ENCODE results near the gene NPIPB2.
"Not testable (repeated sequence)": the region's sequence is repeated elsewhere in the genome, so short reads cannot be mapped to it uniquely, and the experiment has no call there.

Gene NPIPB2

GRCh38 chr16:11979013-11979672, 37.3 kb upstream of the NPIPB2 start:
- DNase-seq (ENCODE audit: low read depth, low spot score) = no peak
- in situ Hi-C loops (cut with HindIII; ENCODE audit: low sequenced_read_pairs) = no loop called here
- no peak for TF ChIP-seq CTCF (IDR thresholded peaks at IDR 0.05; ENCODE audit: low read depth, low read length)
- H3K4me3 ChIP-seq (ENCODE audit: low read depth, low read length) = no peak overlapping the region

- no peak for TF ChIP-seq CTCF (IDR thresholded peaks at IDR 0.05; ENCODE audit: low read depth, low read length)
- no peak for DNase-seq (ENCODE audit: low read depth, low spot score)
- no peak overlapping the region for H3K4me3 ChIP-seq (ENCODE audit: low read depth, low read length)
- in situ Hi-C loops (cut with HindIII; ENCODE audit: low sequenced_read_pairs) = no loop called here
These were observed 36.2 kb upstream of the NPIPB2 start for GRCh38 chr16:11978080-11978479.

- TF ChIP-seq CTCF (IDR thresholded peaks at IDR 0.05; ENCODE audit: low read depth, low read length) = no peak
- peak; percentile 53 for DNase-seq (ENCODE audit: low read depth, low spot score)
- peak overlapping the region; percentile 83 for H3K4me3 ChIP-seq (ENCODE audit: low read depth, low read length)
- in situ Hi-C loops (cut with HindIII; ENCODE audit: low sequenced_read_pairs) = no loop called here
These were observed 35.7 kb upstream of the NPIPB2 start for GRCh38 chr16:11977376-11978041.

GRCh38 chr16:11976850-11977375, 35.1 kb upstream of the NPIPB2 start:
- DNase-seq (ENCODE audit: low read depth, low spot score) = no peak
- in situ Hi-C loops (cut with HindIII; ENCODE audit: low sequenced_read_pairs) = no loop called here
- TF ChIP-seq CTCF (IDR thresholded peaks at IDR 0.05; ENCODE audit: low read depth, low read length) = no peak
- peak overlapping the region; percentile 83 for H3K4me3 ChIP-seq (ENCODE audit: low read depth, low read length)

GRCh38 chr16:11973070-11973469, 31.2 kb upstream of the NPIPB2 start:
- no peak overlapping the region for H3K4me3 ChIP-seq (ENCODE audit: low read depth, low read length)
- in situ Hi-C loops (cut with HindIII; ENCODE audit: low sequenced_read_pairs) = no loop called here
- DNase-seq (ENCODE audit: low read depth, low spot score) = no peak
- TF ChIP-seq CTCF (IDR thresholded peaks at IDR 0.05; ENCODE audit: low read depth, low read length) = no peak

GRCh38 chr16:11972128-11972527, 30.3 kb upstream of the NPIPB2 start:
- DNase-seq (ENCODE audit: low read depth, low spot score) = no peak

GRCh38 chr16:11970292-11970691, 28.4 kb upstream of the NPIPB2 start:
- in situ Hi-C loops (cut with HindIII; ENCODE audit: low sequenced_read_pairs); DNase-seq (ENCODE audit: low read depth, low spot score); H3K4me3 ChIP-seq (ENCODE audit: low read depth, low read length): not testable (repeated sequence)

More at GRCh38 chr16:11972128-11972527, 30.3 kb upstream of the NPIPB2 start:
- in situ Hi-C loops (cut with HindIII; ENCODE audit: low sequenced_read_pairs) = no loop called here
- TF ChIP-seq CTCF (IDR thresholded peaks at IDR 0.05; ENCODE audit: low read depth, low read length) = peak; percentile 27
- no peak overlapping the region for H3K4me3 ChIP-seq (ENCODE audit: low read depth, low read length)
